Measurements from ENCODE around the gene FUT8. TPM values are rescaled to one million over a fixed set of nuclear protein-coding genes. Genes with fewer than 3 reads are reported as not detected.
A peak's percentile ranks its signal among the peaks of the same experiment; 100 is the strongest.
"Not testable (repeated sequence)": the region's sequence is repeated elsewhere in the genome, so short reads cannot be mapped to it uniquely, and the experiment has no call there.

The FUT8 gene
- total RNA-seq, 1 donor from 2014 or later = 193 TPM

DNA sequence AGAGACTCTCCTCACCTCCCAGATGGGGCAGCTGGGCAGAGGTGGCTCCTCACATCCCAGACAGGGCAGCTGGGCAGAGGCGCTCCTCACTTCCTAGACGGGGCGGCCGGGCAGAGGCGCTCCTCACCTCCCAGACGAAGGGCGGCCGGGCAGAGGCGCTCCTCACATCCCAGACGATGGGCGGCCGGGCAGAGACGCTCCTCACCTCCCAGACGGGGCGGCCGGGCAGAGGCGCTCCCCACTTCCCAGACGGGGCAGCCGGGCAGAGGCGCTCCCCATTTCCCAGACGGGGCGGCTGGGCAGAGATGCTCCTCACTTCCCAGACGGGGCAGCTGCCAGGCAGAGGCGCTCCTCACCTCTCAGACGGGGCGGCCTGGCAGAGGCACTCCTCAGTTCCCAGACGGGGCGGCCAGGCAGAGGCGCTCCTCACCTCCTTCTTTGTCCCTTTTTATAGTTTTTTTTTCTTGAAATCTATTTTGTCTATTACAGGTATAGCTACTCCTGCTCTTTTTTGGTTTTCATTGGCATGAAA, 304.9 kb downstream of the FUT8 start:
- DNase-seq = not testable (repeated sequence)

DNA sequence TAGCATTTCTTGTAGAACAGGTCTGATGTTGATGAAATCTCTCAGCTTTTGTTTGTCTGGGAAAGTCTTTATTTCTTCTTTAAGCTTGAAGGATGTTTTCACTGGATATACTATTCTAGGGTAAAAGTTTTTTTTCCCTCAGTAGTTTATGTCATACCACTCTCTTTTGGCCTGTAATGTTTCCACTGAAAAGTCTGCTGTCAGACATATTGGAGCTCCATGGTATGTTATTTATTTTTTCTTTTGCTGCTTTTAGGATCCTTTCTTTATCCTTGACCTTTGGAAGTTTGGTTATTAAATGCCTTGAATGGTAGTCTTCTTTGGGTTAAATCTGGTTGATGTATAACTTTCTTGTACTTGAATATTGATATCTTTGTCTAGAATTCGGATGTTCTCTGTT, 306.1 kb downstream of the FUT8 start:
- DNase-seq = no peak

- DNase-seq = no peak
These were observed 307.6 kb downstream of the FUT8 start for GRCh38 chr14:65720171-65720570.

- no peak for DNase-seq
These were observed 308.2 kb downstream of the FUT8 start for GRCh38 chr14:65720743-65721142.

- DNase-seq = no peak
These were observed 310.8 kb downstream of the FUT8 start for GRCh38 chr14:65723348-65723747.

DNA sequence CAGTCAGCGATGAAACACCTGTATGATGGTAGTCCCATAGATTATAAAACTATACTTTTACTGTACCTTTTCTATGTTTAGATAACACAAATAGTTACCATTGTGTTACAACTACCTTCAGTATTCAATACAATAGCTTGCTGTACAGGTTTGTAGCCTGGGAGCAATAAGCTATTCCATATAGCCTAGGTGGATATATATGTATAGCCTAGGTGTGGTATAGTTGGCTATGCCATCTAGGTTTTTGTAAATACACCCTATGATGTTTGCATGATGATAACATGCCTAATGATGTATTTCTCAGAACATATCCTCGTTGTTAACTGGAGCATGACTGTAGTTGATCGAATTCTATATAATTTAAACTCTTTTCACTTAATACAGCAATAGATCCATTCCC, 316.1 kb downstream of the FUT8 start:
- no peak for DNase-seq

GRCh38 chr14:65729566-65729965, 317.0 kb downstream of the FUT8 start:
- no peak for DNase-seq

DNA sequence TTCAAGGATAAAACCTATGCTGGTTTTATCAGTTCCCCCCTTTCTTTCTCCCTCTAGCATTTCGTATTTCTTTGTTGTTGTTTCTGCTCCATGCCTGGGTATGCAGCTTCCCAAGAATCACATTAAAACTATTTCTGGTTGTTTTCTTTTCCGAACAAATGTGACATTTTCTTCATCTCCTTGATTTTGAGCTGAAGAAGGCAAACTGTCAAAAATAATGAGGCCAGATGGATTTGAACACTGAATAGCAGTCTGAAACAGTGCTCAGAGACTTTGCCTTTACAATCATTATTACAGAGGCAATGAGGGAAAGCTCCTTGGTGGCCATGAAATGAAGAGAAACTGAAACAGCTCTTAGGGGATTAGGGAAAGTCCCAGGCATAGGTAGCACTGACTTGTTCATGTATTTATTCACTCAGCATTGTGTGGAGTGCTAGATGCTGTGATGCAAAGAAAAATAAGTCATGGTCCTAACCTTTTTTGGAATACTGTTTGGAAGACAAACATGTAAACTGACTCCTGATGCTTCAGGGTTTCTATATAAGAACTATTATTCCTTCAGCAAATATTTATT, 319.5 kb downstream of the FUT8 start:
- DNase-seq = no peak

- DNase-seq = no peak
These were observed 325.8 kb downstream of the FUT8 start for GRCh38 chr14:65738339-65738738.

DNA sequence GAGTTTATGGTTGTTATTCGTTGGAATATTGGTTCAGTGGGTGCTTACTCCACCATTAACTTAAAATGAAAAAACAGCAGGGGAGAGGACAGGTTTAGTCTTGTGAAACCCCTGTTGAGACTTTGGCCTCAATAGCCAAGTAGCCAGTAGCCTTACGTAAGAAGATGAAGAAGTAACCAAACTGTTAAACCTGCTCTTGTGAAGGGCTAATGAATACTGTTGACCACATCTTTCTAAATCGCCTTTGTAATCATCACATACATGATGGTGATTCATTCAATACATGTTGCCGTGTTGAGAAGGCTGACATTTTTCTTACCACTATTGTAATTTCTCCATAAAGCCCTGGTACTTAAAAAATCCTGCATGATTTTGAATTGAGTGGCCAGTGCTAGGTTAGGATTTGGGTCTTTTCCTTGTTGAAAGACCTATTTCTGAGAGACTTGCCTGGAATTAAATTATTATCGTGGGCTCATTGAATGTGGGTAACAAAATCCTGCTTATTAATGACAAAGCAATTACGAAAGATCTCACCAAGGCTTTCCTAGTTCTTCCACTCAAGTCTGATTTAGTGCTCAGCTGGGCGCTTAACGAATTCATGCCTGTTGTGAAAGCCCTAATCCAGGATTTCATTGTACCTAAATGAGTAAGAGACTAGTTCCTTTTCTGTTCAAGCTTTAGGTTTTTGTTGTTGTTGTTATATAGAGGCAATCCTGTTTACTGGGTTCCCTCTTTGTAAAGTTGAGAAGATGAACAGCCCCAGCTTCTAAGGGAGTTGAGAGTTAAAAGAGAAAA, 333.1 kb downstream of the FUT8 start:
- no peak for DNase-seq

- DNase-seq = no peak
These were observed 336.3 kb downstream of the FUT8 start for GRCh38 chr14:65748796-65749195.

DNA sequence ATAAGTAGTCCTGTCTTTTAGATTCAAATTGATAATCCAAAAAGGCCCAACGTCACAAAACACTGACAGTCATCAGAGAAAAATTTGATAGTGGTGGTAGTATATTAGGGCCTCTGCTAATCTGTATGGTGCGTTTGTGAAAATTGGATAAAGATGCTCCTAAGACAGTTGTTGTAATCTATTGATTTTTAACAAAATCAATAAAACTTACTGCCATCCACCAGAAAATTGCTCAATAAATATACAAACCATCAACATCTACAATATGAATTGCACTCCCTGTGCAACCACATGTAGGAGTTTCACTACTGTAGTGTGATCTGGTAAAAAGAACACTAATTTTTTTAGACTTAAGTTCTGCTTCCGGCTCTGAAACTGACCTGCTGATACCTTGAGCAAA, 336.8 kb downstream of the FUT8 start:
- no peak for DNase-seq

- DNase-seq = no peak
These were observed 338.4 kb downstream of the FUT8 start for GRCh38 chr14:65750906-65751305.

- DNase-seq = no peak
These were observed 339.0 kb downstream of the FUT8 start for GRCh38 chr14:65751510-65751909.

DNA sequence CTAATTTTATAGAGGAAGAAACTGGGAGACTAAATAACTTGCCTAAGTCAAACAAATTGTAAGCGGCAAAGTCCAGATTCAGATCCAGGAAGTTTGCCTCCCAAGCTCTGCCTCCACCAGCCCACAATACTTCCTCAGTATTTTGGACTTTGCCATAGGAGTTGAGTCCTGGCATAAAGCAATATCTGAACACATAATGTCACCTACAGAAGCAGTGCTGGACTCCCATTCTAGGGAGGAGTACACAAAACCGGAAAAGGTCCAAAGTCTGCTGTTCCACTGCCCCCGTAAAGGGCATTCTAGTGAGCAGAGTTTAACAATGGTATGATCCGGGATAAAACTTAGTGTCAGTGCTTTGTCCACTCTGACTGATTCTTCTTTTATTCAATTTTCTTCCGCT, 340.5 kb downstream of the FUT8 start:
- DNase-seq = no peak

- no peak for DNase-seq
These were observed 342.8 kb downstream of the FUT8 start for GRCh38 chr14:65755331-65755730.

DNA sequence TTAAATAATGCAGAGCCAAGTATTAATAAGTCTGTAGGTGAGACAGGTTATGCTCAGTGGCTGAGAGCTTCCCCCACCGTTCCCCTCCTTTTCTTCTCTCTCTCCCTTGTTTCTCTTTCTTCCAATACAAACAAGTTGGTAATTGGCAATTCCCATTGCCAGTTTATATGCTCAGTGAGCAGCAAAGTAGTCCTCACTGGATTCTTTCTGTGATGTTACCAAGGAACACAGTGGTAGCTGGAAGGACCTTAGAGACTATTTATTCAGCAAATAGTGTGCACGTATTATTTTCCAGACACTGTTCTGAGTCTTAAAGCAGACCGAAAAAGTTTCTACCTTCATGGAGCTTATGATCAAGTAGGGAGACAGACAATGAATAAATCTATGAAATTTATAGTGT, 344.4 kb downstream of the FUT8 start:
- no peak for DNase-seq

GRCh38 chr14:65769151-65769550, 356.6 kb downstream of the FUT8 start:
- peak; percentile 4 for DNase-seq

GRCh38 chr14:65770681-65771080, 358.2 kb downstream of the FUT8 start:
- DNase-seq = no peak

- DNase-seq = no peak
These were observed 358.7 kb downstream of the FUT8 start for GRCh38 chr14:65771271-65771670.

- no peak for DNase-seq
These were observed 359.9 kb downstream of the FUT8 start for GRCh38 chr14:65772466-65772865.

GRCh38 chr14:65772921-65773574, 360.5 kb downstream of the FUT8 start:
- DNase-seq = no peak

- no peak for DNase-seq
These were observed 361.5 kb downstream of the FUT8 start for GRCh38 chr14:65774041-65774440.
